Occipital lobe (tissue), 3 donors: ENCODE data around the gene GAB1. TPM values are rescaled to one million over a fixed set of nuclear protein-coding genes. Genes with fewer than 3 reads are reported as not detected.

Source experiments
- DNase-seq: peaks from one replicate; lab custom pipeline; 2025; lab: John Stamatoyannopoulos, UW
- small RNA-seq: library from RNA; depleted of rRNA; stranded (forward); fragments of <200 nt; gene quantifications from one replicate; pipeline ENCODE3, GENCODE V24; 2014
- total RNA-seq: library from RNA; depleted of rRNA; stranded (reverse); fragments of >200 nt; gene quantifications from one replicate; pipeline ENCODE4 v1.2.3, GENCODE V29; 2014

The GAB1 gene
- total RNA-seq, 1 donor from 2014 or later, result 25.9 TPM

DNA sequence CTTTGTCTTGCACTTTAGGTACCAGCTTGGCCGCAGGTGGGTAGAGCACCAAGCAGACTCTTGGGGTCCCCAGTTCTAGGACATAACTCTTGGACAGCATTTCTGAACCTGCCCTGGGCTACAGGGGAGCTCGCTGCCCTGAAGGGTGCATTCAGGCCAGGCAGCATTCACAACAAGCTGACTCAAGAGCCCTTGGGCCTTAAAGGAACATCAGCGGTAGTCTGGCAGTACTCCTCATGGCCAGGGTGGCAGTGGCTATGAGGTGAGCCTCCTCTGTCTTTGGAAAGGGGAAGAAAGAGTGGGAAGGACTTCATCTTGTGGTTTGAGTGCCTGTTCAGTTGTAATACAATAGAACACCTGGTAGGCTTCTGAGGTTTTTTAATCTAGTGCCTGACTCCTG is 152.0 kb downstream of the GAB1 start:
- no peak for DNase-seq

DNA sequence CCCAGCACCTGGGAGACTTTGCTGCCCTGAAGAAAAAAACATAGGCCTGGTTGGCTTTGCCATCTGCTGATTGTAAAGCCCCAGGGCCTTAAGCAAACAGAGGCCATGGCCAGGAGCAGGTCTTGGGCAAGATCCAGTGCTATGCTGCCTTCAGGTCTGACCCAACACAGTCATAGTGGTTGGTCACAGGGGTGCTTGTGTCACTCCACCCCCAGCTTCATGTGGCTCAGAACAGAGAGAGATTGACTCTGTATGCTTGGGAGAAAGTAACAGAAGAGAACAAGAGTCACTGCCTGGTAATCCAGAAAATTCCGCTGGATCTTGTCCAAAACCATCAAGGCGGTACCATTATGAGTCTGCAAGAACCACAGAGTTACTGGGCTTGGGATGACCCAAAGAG is 152.4 kb downstream of the GAB1 start:
- no peak for DNase-seq

DNA sequence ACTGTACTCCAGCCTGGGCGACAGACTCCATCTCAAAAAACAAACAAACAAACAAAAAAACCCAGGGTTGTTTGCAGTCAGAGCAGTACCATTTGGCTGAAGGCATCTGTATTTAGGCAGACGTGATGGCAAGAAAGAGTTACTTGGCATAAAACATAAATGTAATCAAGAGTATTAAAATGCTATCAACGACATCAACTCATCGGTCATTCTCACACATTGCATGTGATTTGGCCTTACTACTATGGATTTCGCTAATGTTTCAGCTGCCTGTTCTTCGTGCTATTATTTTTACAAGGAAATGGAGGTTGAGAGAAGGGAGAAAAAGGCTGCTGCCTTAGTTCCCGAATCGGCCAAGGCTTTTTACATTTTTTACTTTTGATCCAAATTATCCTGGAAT is 161.3 kb downstream of the GAB1 start:
- no peak for DNase-seq

DNA sequence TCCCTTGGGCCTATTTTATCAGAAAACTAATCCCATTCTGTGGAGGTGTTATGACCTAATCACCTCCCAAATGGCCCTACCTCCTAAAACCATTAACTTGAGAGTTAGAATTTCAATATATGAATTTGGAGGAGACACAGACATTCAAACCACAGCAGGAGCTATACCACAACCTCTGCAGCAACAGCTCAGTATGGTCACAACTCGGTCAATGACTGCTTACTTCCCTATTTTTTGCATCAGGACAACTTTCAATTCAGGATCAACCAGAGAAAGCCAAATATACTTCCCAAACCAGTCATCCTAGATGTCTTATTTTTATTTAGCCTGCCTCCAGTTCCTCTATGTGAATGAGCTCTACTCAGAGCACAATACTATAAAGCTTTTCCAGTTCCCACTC is 165.6 kb downstream of the GAB1 start:
- DNase-seq, result no peak

DNA sequence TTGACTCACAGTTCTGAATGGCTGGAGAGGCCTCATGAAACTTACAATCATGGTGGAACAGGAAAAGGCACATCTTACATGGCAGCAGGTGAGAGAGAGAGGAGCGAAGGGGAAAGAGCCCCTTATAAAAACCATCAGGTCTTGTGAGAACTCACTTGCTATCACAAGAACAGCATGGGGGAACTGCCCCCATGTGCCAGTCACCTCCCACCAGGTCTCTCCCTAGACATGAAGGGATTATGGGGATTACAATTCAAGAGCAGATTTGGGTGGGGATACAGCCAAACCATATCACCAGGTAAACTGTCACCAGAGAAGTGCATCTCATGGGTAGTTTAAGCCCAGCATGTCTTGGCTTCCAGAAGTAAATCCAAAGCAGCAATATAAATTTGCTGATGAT is 169.4 kb downstream of the GAB1 start:
- no peak for DNase-seq

DNA sequence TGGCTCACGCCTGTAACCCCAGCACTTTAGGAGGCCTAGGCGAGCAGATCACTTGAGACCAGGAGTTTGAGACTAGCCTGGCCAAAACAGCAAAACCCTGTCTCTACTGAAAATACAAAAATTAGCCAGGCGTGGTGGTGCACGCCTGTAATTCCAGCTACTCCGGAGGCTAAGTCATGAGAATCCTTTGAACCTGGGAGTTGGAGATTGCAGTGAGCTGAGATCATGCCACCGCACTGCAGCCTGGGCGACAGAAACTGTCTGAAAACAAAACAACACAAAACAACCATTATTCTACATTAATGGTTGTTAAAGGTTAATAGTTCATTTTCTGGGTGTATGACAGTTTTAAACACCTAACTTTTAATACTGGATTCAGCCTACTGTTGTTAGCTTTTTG is 175.2 kb downstream of the GAB1 start:
- DNase-seq, result no peak

DNA sequence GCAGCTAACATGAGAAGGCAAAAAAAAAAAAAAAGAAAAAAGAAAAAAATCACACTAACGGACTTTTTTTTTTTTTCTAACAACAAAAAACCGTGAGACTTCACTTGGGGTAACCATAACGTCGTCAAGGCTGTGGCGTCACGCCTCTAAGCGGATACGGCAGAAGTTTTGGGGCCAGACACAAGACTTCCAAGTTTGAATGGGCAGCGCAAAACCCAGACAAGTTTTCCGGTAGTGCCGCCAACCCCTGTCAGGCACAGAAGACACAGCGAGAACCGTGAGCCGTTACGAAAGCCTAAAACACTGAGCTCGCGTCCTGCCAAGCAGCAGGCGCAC is 176.3 kb downstream of the GAB1 start:
- no peak for DNase-seq

DNA sequence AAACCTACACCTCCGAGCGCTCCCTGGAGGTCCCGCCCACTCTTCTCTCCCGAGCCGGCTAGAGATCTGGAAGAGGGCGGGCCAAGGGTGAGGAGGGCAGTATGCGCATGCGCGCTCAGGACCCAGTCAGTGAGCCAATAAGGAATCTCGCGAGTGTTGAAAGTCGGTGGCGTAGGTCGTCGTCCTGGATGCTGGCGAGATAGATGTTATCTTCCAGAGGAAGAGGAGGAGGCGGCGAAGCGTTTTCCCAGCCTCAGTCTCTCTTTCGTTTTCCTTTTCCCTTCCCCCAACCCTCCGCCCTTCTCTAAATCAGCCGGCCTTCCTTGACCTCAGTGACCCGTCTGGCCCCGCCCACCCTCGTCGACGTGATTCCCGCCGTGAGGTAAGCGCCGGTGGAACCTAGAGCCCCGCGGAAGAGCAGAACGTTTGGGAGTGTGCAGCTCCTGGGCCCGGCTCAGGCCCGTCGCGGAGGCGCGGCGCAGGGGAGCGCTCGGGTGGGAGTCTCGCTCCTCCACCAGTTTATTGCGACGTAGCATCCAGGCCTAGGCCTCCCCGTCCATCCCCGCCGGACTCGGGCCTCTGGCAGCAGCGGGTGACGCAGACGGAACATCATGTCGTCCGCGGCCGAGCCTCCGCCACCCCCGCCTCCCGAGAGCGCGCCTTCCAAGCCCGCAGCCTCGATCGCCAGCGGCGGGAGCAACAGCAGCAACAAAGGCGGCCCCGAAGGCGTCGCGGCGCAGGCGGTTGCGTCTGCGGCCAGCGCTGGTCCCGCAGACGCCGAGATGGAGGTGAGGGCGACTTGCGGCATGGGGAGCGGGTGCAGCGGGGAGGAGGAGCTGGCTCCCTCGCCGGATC is 176.9 kb downstream of the GAB1 start, which contains the start of gene SMARCA5:
TSS of gene SMARCA5 (plus strand) at position 389 of the 855 bp plus-strand sequence. CDS start at position 612, 223 bp downstream.
- DNase-seq, result peak; percentile 95

DNA sequence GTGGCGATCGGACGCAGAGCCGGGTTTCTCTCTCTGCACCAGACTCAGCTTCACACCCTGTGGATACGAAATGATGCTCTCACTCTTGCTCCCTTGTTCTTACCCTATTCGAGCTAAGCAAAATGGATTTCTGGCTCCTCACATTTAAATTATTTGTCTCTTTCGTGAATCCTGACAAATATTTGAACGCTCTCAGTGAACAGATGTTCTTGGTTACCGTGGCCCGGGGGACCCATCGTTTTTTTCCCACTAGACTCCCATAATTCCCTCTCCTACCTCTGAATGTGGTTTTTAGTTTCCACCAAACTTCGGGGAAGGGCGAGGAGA is 177.5 kb downstream of the GAB1 start:
- DNase-seq, result no peak

DNA sequence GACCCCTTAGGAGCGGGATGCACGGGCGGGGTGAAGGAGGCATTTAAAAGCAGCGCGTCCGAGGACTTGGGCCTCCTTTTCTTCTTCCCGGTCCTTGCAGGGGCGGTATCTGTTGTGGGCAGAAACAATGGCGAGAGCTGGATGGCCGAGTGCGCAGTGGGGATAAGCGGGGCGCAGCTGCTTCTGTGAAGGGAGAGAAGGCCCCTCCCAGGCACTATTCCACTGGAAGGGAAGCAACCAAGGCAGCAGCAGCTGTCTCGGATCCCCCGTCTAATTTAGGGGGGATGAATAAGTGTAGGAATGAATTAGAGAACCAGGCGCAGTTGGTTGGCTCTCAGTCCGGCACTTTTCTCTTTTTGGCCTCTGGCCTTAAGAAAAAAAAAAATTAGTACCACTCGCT is 177.8 kb downstream of the GAB1 start:
- DNase-seq, result peak; percentile 31

DNA sequence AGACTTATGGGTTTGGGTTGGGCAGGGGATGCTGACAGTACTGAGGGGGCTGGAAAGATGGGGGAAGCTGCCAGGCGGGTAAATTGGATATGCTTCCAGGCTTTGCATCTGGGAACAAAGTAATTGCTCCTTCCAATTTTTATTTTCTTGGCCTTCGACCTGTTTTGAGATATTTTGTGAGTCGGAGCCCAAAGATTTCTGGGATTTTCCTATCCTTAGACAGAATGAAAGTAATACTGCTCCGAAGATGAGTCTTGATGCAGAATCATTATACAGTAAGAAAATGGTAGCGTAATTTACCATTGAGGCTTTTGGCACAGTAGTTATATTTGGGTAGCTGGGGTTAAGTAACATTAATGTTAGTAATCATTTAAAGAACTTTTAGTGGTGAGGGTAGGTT is 178.2 kb downstream of the GAB1 start:
- no peak for DNase-seq

DNA sequence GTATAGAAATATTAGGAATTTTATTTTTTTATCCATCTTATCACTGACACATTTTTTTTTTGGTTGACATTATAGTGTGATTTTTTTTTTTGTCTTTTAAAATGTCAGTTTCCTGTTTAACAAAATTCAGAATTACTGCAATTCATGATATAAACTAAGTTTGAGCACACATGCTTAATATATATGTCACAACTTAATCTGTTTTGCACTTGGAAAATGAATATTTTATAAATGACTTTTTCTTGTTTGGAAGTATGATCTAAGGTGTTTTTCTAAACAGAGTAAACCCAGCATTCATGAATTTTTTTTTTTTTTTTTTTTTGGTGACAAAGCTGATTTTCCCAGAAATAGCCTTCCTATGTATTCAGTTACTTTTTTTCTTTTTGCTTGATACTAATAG is 179.2 kb downstream of the GAB1 start:
- no peak for DNase-seq

DNA sequence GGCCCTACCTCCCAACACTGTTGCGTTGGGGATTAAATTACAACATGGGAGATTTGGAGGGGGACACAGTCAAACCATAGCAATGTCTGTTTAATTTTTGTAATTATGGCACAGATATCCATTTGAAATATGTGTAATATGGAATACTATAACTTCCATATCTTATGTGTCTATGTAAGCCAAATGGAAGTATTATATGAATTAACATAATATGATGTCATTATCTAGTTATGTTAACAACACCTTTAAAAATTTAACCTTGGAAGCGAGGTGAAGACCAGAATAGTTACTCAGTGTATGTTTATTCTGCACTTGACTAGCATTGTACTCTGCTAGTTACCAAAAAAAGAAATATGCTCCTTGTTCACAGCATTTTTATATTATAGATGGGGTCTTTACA is 181.1 kb downstream of the GAB1 start:
- no peak for DNase-seq

Small RNA genes lying within 50 kb of the gene (small RNA-seq; reads per million reads assigned to genes)
- gene MIR3139 (not detected), gene RF00019 (not detected)

Other genes with a start within 250 kb of the GAB1 start
- 27.6 TPM for gene USP38, start 152.0 kb upstream of the GAB1 start, total RNA-seq
- 58.8 TPM for gene SMARCA5, start 176.8 kb downstream of the GAB1 start, total RNA-seq